GM21367 (cell line): ENCODE measurements around the gene ATXN3L.
"Not testable (repeated sequence)": the region's sequence is repeated elsewhere in the genome, so short reads cannot be mapped to it uniquely, and the experiment has no call there.

Experiments used
- ATAC-seq: cut with Tn5 transposase; IDR thresholded peaks from one replicate; pipeline ENCODE4 v1.9.1; 2021; ENCODE audit not compliant: unreplicated experiment

ATXN3L gene

DNA sequence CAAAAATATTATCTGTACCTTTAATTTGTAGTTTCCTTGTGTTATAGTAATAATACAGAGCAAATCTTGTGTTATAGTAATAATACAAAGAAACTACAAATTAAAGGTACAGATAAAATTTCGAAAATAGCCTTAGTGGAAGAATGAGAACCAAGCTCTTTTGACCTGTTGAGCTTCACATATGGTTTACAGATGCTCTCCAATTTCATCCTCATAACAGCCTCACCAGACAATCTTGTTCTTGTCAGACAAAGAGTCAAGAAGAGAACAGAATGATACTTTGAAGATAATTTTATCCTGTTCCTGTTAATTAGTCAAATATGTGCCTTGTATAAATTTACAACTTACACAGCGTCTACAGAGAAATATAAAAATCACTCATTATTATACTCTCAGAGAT, 12.8 kb downstream of the ATXN3L start:
- ATAC-seq = no peak

DNA sequence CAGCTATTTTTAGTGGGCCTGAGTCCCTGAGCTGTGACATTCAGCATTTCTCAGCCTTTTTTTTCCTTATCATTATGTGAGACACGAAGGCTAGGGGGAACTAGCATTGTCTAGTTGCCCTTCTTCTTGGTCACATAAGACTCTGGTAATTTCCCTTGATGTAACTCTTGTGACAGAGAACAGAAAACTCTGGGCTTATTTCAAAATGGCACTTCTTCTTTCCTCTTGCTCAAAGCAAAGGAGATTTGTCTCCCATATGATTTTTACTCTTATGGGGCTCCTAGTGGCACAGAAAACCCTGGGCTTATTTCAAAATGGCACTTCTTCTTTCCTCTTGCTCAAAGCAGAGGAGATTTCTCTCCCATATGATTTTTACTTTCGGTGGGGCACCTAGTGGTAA, 14.7 kb downstream of the ATXN3L start:
- ATAC-seq = no peak

DNA sequence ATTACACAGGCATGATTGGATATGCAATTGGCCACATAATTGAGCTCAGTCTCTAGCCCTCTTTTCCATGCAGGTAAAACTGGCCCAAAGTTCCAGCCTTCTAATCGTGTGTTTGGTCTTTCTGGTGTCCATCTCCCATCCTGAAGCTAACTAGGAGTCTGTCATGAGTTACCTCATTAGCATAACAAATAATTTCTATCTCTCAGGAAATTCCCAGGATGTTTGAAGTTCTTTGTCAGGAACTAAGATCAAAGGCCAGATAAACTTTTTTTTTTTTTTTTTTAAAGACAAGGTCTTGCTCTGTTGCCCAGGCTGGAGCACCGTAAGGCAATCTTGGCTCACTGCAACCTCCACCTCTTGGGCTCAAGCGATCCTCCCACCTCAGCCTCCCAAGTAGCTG, 15.8 kb downstream of the ATXN3L start:
- ATAC-seq = no peak

DNA sequence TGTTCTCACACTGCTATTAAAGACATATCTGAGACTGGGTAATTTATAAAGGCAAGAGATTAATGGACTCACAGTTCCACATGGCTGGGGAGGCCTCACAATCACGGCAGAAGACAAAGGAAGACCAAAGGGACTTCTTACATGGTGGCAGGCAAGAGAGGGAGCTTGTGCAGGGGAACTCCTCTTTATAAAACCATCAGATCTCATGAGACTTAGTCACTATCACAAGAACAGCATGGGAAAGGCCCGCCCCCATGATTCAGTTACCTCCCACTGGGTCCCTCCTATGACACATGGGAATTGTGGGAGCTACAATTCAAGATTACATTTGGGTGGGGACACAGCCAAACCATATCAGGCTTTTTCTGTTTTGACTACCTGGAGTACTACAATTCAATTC, 16.6 kb downstream of the ATXN3L start:
- ATAC-seq = not testable (repeated sequence)

DNA sequence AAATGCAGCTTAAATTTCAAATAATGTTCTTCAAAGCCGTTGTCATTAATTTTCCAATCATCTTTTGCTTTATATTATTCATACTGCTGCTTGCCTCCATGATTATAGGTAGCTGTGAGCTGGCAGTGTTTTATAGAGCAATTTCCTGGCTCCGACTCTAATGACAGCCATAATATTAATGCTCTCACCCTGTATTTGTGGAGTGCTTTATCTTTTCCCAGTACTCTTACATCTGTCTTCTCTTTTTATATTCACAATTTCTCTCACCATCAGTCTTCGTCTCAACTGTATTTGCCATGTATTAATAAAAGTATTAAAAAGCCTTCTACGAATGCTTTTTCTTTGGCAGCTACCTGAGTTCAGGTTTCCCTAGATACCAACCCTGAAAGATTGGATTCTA, 21.0 kb downstream of the ATXN3L start:
- no peak for ATAC-seq

DNA sequence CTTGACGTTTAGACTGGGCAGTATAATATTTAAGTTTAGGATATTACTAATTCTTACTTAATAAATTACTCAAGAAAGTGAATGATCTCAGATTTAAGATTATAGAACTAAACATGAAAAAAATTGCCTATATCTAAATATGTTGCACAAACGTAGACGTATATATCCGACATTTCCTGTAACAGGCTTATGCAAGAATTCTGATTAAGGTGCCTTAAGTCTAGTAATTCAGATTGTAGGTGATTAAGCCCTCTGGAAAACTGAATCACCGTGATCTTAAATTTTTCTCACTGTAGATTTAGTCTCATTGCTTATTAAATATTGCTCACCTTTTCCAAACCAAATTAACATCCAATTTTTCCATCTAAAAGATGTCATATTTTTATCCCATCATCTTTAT, 24.0 kb downstream of the ATXN3L start:
- no peak for ATAC-seq

DNA sequence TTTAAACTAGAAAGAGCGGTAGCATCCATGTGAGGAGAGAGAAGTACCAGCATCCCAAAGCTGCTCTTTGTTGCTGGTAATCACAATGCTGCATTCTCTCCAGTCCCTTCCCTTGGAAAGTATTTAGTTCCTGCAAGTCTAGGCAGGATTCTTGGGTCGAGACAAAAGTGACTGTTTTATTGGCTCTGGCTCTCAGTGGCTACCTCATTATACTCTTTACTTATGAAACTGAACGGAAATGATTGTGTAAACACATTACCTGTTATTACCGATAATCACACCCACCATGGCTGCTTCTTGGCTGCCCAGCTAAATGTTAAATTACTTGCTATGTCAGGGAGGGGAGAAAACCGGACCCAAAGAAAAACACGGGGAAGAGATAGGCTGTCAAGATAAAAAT, 26.2 kb downstream of the ATXN3L start:
- no peak for ATAC-seq

DNA sequence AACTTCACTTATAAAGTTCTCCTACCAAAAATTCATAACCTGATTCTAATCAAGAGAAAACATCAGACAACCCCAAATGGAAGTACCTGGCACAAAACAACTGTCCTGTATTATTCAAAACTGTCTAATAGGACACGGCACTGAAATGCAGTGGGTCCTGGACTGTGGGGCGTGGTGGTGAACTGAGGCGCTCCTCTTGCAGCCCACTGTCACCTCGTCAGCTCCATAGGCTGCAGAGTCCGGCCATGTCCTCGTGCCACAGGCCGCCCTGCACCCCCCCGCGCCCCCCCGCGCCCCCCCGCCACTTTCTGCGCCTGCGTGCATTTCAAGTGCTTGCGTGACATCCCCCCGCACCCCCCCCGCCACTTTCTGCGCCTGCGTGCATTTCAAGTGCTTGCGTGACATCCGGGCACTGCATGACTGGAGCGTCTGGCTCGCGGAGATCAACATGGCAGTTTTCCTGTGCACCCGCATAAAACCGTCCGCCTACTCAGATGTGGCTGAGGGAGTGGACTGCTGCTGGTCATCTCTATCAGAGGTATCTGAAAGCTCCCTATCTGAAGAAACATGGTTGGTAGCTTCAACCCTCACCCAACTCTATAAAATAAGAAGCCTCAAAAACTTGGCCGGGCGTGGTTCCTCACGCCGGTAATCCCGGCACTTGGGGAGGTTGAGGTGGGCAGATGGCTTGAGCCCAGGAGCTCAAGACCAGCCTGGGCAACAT, 28.8 kb downstream of the ATXN3L start:
- ATAC-seq = no peak

DNA sequence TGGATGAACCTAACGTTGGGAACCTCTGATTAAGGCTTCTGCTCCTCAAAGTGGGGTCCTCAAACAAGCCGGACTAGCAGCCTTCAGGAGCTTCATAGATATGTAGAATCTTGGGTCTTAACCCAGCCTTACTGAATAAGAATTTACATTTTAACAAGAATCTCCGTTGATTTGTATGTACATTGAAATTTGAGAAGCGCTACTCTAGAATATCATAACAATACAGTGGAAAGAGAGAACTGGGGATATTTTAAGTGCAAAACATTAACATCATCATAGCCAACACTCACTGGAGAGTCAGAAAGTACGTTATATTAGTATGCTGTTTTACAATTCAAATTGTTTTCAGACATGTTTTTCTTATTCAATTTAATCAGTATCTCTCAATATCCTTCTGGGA, 31.2 kb downstream of the ATXN3L start:
- no peak for ATAC-seq

DNA sequence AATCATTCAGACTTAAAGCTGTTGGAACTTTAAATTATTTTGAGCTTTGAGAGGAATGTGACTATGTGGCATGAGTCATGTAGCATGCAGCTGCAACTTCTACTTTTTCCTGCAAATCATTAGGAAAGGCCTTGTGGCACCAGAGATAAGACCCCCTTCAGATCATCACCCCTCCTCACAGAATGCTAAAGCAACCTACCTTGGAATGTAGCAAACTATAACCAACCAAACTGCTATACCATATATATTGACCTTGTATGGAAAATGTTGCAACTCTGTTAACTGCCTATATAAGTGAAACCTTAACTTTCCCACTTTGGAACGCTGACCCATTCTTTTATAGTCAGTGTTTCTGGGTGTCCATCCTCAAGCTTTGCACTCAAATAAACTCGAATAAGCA, 32.0 kb downstream of the ATXN3L start:
- no peak for ATAC-seq

DNA sequence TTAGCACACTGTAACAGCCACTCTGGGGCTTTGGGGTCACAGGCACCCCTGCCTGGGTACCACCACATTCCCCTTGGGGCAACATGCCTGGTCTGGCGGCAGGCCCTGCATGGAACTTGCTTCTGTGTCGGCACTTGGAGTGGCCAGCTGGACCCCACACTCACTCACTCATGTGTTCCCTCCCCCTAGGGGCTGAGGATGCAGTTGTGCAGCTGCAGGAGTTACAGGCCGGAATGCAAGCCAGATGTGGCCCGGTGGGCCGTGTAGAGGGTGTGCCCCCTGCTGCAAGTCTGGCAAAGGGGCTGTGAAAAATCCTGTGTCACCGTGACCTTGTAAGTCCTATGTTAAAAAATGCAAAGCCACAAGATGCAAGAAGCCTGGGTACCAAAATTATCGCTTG, 34.2 kb downstream of the ATXN3L start:
- no peak for ATAC-seq

DNA sequence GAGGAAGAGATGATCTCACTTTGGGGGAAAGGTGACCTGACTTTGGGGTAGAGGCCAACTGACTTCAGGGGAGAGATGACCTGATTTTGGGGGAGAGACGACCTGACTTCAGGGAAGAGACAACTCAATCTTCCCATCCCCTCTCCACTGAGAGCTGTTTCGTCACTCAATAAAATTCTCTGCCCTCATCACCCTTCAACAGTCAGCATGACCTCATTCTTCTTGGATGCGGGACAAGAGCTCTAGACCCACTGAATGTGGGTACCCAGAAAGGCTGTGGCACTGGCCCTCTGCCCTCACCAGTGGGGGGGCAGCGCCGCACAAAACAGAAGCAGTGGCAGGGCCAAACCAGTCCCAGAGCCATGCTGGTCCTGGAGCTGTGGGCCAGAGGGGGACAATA, 34.6 kb downstream of the ATXN3L start:
- no peak for ATAC-seq

DNA sequence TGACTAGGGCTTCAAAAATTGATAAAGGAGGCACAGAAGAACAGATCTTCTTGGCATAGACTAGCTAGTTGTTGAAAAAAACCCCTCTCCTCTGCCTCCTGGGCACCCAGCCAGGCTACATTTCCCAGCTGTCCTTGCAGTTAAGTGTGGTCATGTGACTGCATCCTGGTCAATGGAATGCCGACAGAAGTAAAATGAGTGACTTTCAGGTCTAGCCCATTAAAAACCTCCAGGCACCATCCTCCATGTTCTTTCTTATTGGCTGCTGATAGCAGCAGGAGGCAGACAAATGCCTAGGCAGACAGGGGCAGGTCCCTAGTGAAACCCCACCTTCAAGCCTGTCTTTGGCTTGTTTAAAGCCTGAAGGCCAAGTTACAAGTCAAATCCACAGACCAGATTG, 35.3 kb downstream of the ATXN3L start:
- no peak for ATAC-seq

DNA sequence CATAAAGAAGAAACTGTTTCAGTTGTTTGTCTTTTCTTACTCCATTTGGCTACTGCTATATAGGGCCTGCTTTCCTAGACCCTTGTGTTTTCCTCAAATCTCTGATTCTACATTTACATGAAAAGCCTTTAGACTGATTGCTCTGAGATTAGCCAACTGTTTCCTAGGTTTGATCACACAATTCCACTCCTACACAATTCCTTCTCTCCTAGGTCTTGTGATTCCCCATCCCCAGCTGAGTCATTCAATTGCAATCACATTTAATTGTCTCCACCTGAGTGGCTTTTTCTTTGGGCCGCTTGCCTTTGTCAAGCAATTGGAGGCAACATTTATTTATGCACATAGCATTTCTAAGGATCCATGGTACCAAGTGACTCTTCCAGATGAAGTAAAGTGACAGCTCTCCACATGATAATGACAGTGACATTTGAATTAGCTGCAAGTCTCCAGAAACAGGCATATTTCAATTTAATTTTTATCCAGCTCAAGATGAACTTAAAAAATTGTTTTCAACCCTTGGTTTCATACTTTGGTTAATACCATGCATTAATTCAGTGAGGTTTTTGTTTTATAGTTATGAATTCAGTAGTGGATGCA, 35.8 kb downstream of the ATXN3L start:
- no peak for ATAC-seq

DNA sequence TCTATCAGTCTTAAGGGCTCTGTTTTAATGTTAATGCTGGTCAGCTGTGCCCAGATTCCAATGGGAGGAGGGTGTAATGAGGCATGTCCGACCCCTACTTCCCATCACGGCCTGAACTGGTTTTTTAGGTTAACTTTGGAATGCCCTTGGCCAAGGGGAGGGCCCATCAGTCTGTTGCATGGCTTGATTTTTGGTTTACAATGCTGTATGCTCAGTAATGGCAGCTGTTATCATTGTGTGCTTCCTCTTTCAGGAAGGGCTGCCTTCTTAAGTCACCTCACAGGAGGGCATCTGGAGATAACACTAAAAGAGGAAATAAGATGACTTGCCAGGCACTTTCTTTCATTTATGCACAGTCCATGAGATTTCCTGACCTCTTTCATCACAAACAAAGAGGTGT, 36.3 kb downstream of the ATXN3L start:
- ATAC-seq = no peak

DNA sequence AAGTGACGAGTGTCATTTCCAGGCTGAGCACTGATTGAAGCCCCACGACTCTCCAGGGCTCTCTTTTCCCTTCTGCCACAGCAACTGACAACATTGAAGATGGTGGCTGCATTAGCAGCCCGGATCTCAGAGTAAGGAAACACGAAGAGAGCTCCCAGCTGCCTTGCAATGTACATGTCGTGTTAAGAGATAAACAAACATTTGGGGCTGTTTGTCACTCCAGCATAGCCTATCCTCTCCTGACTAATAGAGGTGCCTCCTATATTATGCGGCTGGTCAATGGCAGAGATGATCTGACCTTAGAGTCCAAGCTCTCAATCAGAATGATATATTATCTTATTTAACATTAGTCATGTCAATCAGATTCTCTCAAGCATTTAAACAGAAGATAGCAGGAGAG, 38.6 kb downstream of the ATXN3L start:
- no peak for ATAC-seq

DNA sequence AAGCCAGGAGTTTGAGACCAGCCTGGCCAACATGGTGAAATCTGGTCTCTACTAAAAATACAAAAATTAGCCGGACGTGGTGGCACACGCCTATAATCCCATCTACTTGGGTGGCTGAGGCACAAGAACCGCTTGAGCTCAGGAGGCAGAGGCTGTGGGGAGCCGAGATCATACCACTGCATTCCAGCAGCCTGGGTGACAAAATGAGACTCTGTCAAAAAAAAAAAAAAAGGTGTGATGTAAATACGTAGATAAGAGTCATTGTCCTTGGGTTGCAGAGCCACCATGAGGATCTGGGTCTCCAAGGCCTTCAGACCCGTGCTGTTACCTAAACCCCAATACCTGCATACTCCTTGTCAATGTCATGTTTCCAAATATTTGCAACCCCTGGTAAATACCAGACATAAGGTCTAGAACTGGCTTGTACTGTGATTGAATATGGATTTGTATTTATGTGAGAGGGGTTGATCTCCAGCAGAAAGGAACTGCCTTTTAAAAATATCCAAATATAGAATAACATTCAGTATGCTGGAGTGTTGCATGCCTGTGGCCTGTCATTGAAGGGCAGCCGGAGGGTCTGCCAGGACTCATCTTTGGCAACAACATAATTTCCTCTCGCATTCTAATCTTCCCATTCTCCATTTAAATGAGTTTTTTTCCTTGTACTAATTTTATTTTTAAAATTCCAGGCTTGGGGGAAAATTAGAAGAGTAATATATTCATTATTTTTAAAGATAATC, 40.4 kb downstream of the ATXN3L start:
- no peak for ATAC-seq

DNA sequence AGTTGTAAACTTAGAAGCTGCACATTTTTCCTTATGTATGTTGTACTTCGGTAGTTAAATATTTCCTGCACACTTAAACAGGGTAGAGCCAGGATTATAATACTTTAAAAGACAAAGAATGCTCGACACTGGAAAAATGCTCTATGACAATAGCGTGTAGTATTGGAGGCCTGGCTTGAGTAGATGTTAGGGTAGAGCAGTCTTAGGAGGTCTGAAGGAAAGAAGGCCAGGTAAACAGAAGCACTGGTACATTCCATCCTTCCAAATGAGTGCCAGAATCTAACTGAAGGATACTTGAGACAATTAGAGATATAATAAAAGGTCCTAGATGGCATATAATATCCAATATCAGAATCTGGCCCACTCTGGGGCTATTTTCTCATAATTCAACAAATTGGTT, 42.3 kb downstream of the ATXN3L start:
- ATAC-seq = no peak

DNA sequence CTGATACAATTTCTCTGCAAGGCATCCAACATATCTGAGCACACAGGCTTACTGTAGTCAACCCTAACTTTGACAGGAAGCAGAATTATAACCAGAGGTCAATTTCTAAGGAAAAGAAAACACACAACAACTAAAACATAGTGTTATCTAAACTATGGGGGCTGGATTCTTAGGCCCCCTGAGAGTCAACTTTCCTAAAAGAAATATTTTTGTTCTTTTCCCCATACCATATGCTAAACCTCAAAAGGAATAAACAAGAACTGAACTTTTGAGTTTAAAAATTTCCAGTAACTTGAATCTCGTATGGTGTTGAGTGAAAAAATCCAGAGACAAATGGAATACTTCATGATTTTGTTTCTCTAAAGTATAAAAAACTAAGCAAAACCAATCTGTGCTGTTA, 42.9 kb downstream of the ATXN3L start:
- ATAC-seq = no peak

DNA sequence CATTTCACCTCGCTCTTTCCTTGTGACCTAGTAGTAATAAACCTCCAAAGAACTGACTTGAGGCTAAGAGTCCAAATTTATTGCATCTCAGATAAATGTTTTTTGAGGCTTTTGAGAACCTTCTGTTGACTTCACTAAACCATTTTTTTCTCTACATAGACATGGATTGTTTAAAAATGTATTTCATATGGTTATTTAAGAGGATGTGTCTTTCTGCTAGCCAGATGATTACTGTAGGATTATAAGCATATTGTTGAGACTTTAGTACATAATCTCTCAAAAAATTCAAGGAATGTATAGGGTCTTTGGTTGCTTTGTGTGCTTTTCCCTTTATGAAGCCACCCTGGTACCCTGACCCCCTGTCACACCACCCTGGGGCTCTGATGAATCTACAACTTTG, 44.8 kb downstream of the ATXN3L start:
- ATAC-seq = no peak

DNA sequence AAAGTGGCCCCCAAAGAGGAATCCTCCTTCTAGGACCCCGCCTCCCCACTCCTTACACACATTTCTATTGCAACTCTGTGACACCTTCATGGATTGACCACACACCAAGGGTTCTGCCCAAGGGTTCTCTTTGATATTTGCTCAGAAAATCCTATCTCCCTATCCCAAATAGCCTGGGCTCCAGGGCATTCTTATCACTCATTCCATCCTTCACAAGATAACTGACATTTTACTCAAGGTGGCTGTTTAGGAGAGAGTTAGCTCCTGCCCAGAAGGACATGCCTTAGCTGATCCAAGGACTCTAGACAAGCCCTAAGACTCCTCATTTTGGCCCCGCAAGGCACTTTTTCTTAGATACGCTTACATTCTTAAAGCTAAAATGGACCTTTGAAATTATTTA, 47.4 kb downstream of the ATXN3L start:
- ATAC-seq = no peak

DNA sequence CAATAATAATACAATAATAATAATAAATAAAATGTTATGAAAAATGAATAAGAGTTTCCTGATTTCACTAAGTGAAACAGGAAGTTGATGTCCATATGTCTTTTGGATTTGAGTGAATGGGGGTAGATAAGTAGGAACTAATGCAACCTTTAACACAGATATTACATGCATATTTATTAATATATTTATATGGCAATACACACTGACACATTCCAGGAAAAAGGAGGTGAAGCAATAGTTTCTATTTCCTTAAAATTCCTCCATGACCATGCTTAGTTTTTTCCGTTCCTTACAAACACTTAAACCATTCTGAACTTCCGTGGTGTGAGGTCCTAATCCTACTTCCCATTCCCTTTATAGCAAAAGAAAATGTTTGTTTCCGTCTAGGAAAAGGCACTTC, 48.3 kb downstream of the ATXN3L start:
- ATAC-seq = no peak
